ENCODE measurements around the gene ERRFI1.

GRCh38 chr1:8013399-8013798 is 12.7 kb downstream of the ERRFI1 start:
- no peak for TF ChIP-seq EZH2 (optimal IDR thresholded peaks at IDR 0.05; ENCODE audit: low read depth, low read length)
- TF ChIP-seq CTCF (IDR thresholded peaks at IDR 0.05; ENCODE audit: low read length): no peak
- TF ChIP-seq EZH2phosphoT487 (IDR thresholded peaks at IDR 0.05; ENCODE audit: low read length): no peak

All from MM.1S (cell line).